Liver (tissue), 9 donors: Measurements from ENCODE around the gene UBR1. TPM values are rescaled to one million over a fixed set of nuclear protein-coding genes. Genes with fewer than 3 reads are reported as not detected.

Experiments used
- DNase-seq: peaks from one replicate; pipeline ENCODE4 v3.0.0-alpha.2; 2017; ENCODE audit warnings: low spot score
- H3K27ac ChIP-seq, 2 donors: one replicate each; pipeline ENCODE4 v1.7.0; 2013; ENCODE audit warnings: inconsistent platforms in 2 of 2, low read length in 2 of 2, control low read depth in 1 of 2, low read depth in 1 of 2, mild to moderate bottlenecking in 1 of 2
- H3K27me3 ChIP-seq, 4 donors: one replicate each; pipeline versions ENCODE4 v1.6.1 to v1.7.0; 2013; ENCODE audit warnings: low read length in 3 of 4, inconsistent platforms in 1 of 4, mild to moderate bottlenecking in 1 of 4, moderate library complexity in 1 of 4; ENCODE audit not compliant: control insufficient read depth in 4 of 4, insufficient read depth in 4 of 4
- H3K36me3 ChIP-seq, 4 donors: one replicate each; pipeline versions ENCODE4 v1.6.1 to v1.7.0; 2013; ENCODE audit warnings: low read length in 3 of 4, mild to moderate bottlenecking in 3 of 4, low read depth in 1 of 4, moderate library complexity in 1 of 4; ENCODE audit not compliant: control insufficient read depth in 4 of 4, insufficient read depth in 3 of 4
- H3K4me1 ChIP-seq, 4 donors: one replicate each; pipeline versions ENCODE4 v1.6.1 to v1.7.0; 2013; ENCODE audit warnings: low read length in 3 of 4, mild to moderate bottlenecking in 3 of 4, moderate library complexity in 1 of 4; ENCODE audit not compliant: control insufficient read depth in 4 of 4, insufficient read depth in 4 of 4
- H3K4me3 ChIP-seq, 3 donors: one replicate each; pipeline versions ENCODE4 v1.6.1 to v1.7.0; 2013; ENCODE audit warnings: low read length in 3 of 3, control low read depth in 1 of 3, low read depth in 1 of 3, mild to moderate bottlenecking in 1 of 3
- H3K9ac ChIP-seq, 2 donors: one replicate each; pipeline ENCODE4 v1.7.0; 2013; ENCODE audit warnings: low read length in 2 of 2, mild to moderate bottlenecking in 2 of 2, moderate library complexity in 2 of 2, control low read depth in 1 of 2, low read depth in 1 of 2
- H3K9me3 ChIP-seq, 4 donors: one replicate each; pipeline versions ENCODE4 v1.6.1 to v1.7.0; 2013; ENCODE audit warnings: low read length in 3 of 4; ENCODE audit not compliant: control insufficient read depth in 4 of 4
- ATF3 ChIP-seq: IDR thresholded peaks from 2 replicates; pipeline ENCODE4 v1.6.1; 2016; ENCODE audit warnings: antibody characterized with exemption
- CTCF ChIP-seq: fragments of 150-350 bp; IDR thresholded peaks from 2 replicates; pipeline ENCODE4 v1.5.1; 2017; ENCODE audit warnings: improper control_type of control experiment, low read depth, low read length; ENCODE audit not compliant: missing input control
- GABPA ChIP-seq, 2 donors: IDR thresholded peaks in 1 of 2; conservative IDR thresholded peaks in 1 of 2; 2 replicates each; pipeline ENCODE4 v1.6.1; 2016; ENCODE audit warnings: antibody characterized with exemption in 2 of 2, mild to moderate bottlenecking in 1 of 2, moderate library complexity in 1 of 2
- HNF4A ChIP-seq, 2 donors: conservative IDR thresholded peaks; 2 replicates each; pipeline ENCODE4 v1.6.1; 2016; ENCODE audit warnings: antibody characterized with exemption in 2 of 2, mild to moderate bottlenecking in 2 of 2
- JUND ChIP-seq, 2 donors: IDR thresholded peaks; 2 replicates each; pipeline ENCODE4 v1.6.1; 2016; ENCODE audit warnings: antibody characterized with exemption in 2 of 2
- RXRA ChIP-seq, 2 donors: IDR thresholded peaks; 2 replicates each; pipeline ENCODE4 v1.6.1; 2017 to 2018; ENCODE audit warnings: antibody characterized with exemption in 2 of 2, mild to moderate bottlenecking in 1 of 2
- SP1 ChIP-seq: IDR thresholded peaks from 2 replicates; pipeline ENCODE4 v1.6.1; 2018; ENCODE audit warnings: antibody characterized with exemption, mild to moderate bottlenecking
- YY1 ChIP-seq: IDR thresholded peaks from 2 replicates; pipeline ENCODE4 v1.6.1; 2016; ENCODE audit warnings: antibody characterized with exemption, mild to moderate bottlenecking
- ZBTB33 ChIP-seq: IDR thresholded peaks from 2 replicates; pipeline ENCODE4 v1.6.1; 2016; ENCODE audit warnings: antibody characterized with exemption
- WGBS: extraction: QIAGEN DNeasy Blood & Tissue Kit; methylation state at CpG from one replicate; pipeline ENCODE4 v1.1.7; 2013; 5-methylcytosine and 5-hydroxymethylcytosine counted together
- polyA plus RNA-seq, 2 donors: library from polyadenylated mRNA; stranded (reverse) in 1 of 2; unstranded in 1 of 2; fragments of 200-250 nt in 1 of 2; fragments of >200 nt in 1 of 2; fragmentation: Nextera tagmentation in 1 of 2; extraction: Ambion mirVana in 1 of 2; gene quantifications; one replicate each; pipeline versions ENCODE4 v1.2.1 to v1.2.3, GENCODE V29; 2013 to 2015
- total RNA-seq, 2 donors: library from RNA; depleted of rRNA; stranded (reverse); fragments of >200 nt; gene quantifications; one replicate each; pipeline ENCODE4 v1.2.3, GENCODE V29; 2014
- donor health status: healthy.
- donor health status: healthy.
- donor health status: healthy.
- donor health status: healthy.
- donor health status: healthy.

Gene UBR1
- total and polyA plus RNA-seq, 4 donors = 3.7 to 25.3 (median 10.9) TPM

- peaks cover 0 to 3% (median 2%) of the 10 kb centered on the region in 4 donors for H3K4me1 ChIP-seq
- no peaks in the 10 kb centered on the region for H3K27me3 ChIP-seq
- TF ChIP-seq HNF4A (conservative IDR thresholded peaks at IDR 0.05) = peak in 1 of 2 donors; percentile 26
- TF ChIP-seq SP1 = peak; percentile 68
- TF ChIP-seq JUND (IDR thresholded peaks at IDR 0.05) = no peak
- no peaks in the 10 kb centered on the region for H3K9me3 ChIP-seq
- H3K27ac ChIP-seq = no peak overlapping the region
- no peak for DNase-seq
- H3K9ac ChIP-seq = no peak overlapping the region
- WGBS = 74% methylated on average over 2 of the region's 2 CpGs
- H3K4me3 ChIP-seq = no peak overlapping the region
- no peaks in the 10 kb centered on the region for H3K36me3 ChIP-seq
Observed at GRCh38 chr15:43127752-43128151, 21.9 kb upstream of the UBR1 start.

GRCh38 chr15:43126356-43126755 is 20.5 kb upstream of the UBR1 start:
- Histone ChIP-seq H3K4me3 (no peak overlapping the region), H3K36me3 (no peaks in the 10 kb centered on the region), H3K9ac (no peak overlapping the region), H3K9me3 (no peaks in the 10 kb centered on the region), H3K27ac (no peak overlapping the region), H3K27me3 (no peaks in the 10 kb centered on the region), H3K4me1 (peaks cover 0 to 4% (median 2%) of the 10 kb centered on the region in 4 donors)
- no peak for TF ChIP-seq YY1
- TF ChIP-seq ZBTB33 = no peak
- TF ChIP-seq HNF4A (conservative IDR thresholded peaks at IDR 0.05) = no peak
- TF ChIP-seq ATF3 = no peak
- no peak for TF ChIP-seq JUND (IDR thresholded peaks at IDR 0.05)
- no peak for TF ChIP-seq CTCF
- TF ChIP-seq GABPA (IDR thresholded peaks at IDR 0.05 in 1 of 2, conservative IDR thresholded peaks at IDR 0.05 in 1 of 2) = no peak
- DNase-seq = no peak
- WGBS = 79% methylated on average over 6 of the region's 6 CpGs

- 72% methylated on average over 3 of the region's 3 CpGs for WGBS
- DNase-seq = no peak
- Histone ChIP-seq H3K27me3 (no peaks in the 10 kb centered on the region), H3K36me3 (no peaks in the 10 kb centered on the region), H3K4me1 (peaks cover 0 to 4% (median 2%) of the 10 kb centered on the region in 4 donors), H3K27ac (no peak overlapping the region), H3K9ac (no peak overlapping the region), H3K9me3 (no peaks in the 10 kb centered on the region), H3K4me3 (no peak overlapping the region)
- TF ChIP-seq SP1 (no peak), RXRA (IDR thresholded peaks at IDR 0.05) (no peak)
Observed at GRCh38 chr15:43125100-43125661, 19.3 kb upstream of the UBR1 start.
